ENCODE data around the gene S100Z. TPM values are rescaled to one million over a fixed set of nuclear protein-coding genes. Genes with fewer than 3 reads are reported as not detected.

S100Z gene
- total and polyA plus RNA-seq, 9 of the 15 experiments (the other 6 are each of a cell fraction or from before 2014, with no cell fraction given) = 0.15 to 0.42 (median 0.20) TPM; not detected in 6

DNA sequence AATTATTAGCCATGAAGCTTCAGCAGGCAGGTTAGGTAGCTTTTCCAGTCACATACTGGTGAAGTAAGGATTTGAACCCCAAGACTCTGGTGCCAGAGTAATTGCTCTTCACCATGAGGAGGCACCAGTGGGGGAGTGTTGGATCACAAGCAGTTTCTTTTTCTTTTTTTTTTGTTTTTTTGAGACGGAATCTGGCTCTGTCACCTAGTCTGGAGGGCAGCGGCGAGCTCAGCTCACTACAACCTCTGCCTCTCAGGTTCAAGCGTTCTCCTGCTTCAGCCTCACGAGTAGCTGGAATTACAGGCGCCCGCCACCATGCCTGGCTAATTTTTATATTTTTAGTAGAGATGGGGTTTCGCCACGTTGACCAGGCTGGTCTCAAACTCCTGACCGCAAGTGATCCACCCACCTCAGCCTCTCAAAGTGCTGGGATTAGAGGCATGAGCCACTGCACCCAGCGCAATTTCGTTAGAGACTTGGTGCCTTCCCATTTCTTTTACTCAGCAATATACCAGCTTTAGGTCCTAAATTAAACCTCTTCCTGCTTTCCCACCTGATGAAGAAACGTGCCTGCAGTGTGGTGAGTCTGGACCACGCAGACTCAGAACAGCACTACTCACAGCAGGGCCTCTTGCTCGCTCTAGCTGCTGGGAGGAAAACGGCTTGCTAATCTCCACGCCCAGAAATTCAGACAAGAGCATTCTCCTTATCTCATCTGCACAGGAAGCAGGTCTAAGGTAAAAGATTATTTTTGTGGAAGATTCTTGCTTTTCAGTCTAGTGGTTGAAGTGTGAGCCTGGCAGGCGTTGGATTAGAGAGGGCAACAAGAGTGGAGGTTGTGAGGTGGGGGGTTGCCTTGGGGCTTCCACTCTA, at the start of gene S100Z (continued):
- TF ChIP-seq GATA2 (CRISPR knock-in tag; IDR thresholded peaks at IDR 0.05) (peak; percentile 94), PHTF2 (CRISPR knock-in tag; IDR thresholded peaks at IDR 0.05) (no peak), ZNF655 (CRISPR knock-in tag; IDR thresholded peaks at IDR 0.05) (no peak), TAL1 (IDR thresholded peaks at IDR 0.05) (peak; percentile 98), ZNF551 (CRISPR knock-in tag; IDR thresholded peaks at IDR 0.05) (no peak), RREB1 (CRISPR knock-in tag; IDR thresholded peaks at IDR 0.05) (no peak), TRIM28 (IDR thresholded peaks at IDR 0.05) (no peak; the same call in 1 of the 2 replicates), ARID1B (IDR thresholded peaks at IDR 0.05) (peak; percentile 98), CTBP1 (IDR thresholded peaks at IDR 0.05; ENCODE audit: borderline replicate concordance) (peak; percentile 86; the same call in 1 of the 2 replicates), PATZ1 (CRISPR knock-in tag; IDR thresholded peaks at IDR 0.05; ENCODE audit: borderline replicate concordance) (no peak), SP1 (CRISPR knock-in tag; IDR thresholded peaks at IDR 0.05) (no peak)
- TF ChIP-seq, protein P1, sequence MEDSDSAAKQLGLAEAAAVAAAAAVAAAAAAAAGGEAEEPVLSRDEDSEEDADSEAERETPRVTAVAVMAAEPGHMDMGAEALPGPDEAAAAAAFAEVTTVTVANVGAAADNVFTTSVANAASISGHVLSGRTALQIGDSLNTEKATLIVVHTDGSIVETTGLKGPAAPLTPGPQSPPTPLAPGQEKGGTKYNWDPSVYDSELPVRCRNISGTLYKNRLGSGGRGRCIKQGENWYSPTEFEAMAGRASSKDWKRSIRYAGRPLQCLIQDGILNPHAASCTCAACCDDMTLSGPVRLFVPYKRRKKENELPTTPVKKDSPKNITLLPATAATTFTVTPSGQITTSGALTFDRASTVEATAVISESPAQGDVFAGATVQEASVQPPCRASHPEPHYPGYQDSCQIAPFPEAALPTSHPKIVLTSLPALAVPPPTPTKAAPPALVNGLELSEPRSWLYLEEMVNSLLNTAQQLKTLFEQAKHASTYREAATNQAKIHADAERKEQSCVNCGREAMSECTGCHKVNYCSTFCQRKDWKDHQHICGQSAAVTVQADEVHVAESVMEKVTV (CRISPR knock-in tag; IDR thresholded peaks at IDR 0.05) = no peak
- TF ChIP-seq, protein P2, sequence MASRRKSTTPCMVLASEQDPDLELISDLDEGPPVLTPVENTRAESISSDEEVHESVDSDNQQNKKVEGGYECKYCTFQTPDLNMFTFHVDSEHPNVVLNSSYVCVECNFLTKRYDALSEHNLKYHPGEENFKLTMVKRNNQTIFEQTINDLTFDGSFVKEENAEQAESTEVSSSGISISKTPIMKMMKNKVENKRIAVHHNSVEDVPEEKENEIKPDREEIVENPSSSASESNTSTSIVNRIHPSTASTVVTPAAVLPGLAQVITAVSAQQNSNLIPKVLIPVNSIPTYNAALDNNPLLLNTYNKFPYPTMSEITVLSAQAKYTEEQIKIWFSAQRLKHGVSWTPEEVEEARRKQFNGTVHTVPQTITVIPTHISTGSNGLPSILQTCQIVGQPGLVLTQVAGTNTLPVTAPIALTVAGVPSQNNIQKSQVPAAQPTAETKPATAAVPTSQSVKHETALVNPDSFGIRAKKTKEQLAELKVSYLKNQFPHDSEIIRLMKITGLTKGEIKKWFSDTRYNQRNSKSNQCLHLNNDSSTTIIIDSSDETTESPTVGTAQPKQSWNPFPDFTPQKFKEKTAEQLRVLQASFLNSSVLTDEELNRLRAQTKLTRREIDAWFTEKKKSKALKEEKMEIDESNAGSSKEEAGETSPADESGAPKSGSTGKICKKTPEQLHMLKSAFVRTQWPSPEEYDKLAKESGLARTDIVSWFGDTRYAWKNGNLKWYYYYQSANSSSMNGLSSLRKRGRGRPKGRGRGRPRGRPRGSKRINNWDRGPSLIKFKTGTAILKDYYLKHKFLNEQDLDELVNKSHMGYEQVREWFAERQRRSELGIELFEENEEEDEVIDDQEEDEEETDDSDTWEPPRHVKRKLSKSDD (conservative IDR thresholded peaks at IDR 0.05; ENCODE audit: low read length) = no peak
